Loucy (cell line): ENCODE data around the gene SPTLC1.

ENCODE experiments used
- H2AFZ ChIP-seq: fragments of 200-600 bp; sonication (generic); 2 replicates; pipeline ENCODE4 v1.6.0; 2016; ENCODE audit warnings: antibody characterized with exemption, mild to moderate bottlenecking, low read length, moderate library complexity
- H3F3A ChIP-seq: fragments of 200-600 bp; 2 replicates; pipeline ENCODE4 v1.6.0; 2016; ENCODE audit warnings: antibody characterized with exemption, low read depth, mild to moderate bottlenecking
- H3K27me3 ChIP-seq: fragments of 200-600 bp; sonication (generic); 2 replicates; pipeline ENCODE4 v1.6.1; 2014; ENCODE audit warnings: low read length, mild to moderate bottlenecking; ENCODE audit not compliant: insufficient read depth, poor library complexity, severe bottlenecking
- H3K36me3 ChIP-seq: fragments of 200-600 bp; sonication (generic); 2 replicates; pipeline ENCODE4 v1.6.1; 2016; ENCODE audit warnings: low read length; ENCODE audit not compliant: insufficient read depth
- H3K4me1 ChIP-seq: fragments of 200-600 bp; sonication (generic); 2 replicates; pipeline ENCODE4 v1.5.1; 2014; ENCODE audit warnings: low read length, mild to moderate bottlenecking; ENCODE audit not compliant: insufficient read depth, poor library complexity, severe bottlenecking
- H3K4me2 ChIP-seq: fragments of 200-600 bp; sonication (generic); 2 replicates; pipeline ENCODE4 v1.6.0; 2014; ENCODE audit warnings: antibody characterized with exemption, low read length, low read depth, mild to moderate bottlenecking; ENCODE audit not compliant: poor library complexity, severe bottlenecking
- H3K4me3 ChIP-seq: fragments of 200-600 bp; sonication (generic); 2 replicates; pipeline ENCODE4 v1.5.1; 2014; ENCODE audit warnings: low read length, mild to moderate bottlenecking, mixed read lengths; ENCODE audit not compliant: poor library complexity, severe bottlenecking
- H3K79me2 ChIP-seq: fragments of 200-600 bp; sonication (generic); 2 replicates; pipeline ENCODE4 v1.6.1; 2014; ENCODE audit warnings: low read length; ENCODE audit not compliant: insufficient read depth
- H3K9ac ChIP-seq: fragments of 200-600 bp; sonication (generic); 2 replicates; pipeline ENCODE4 v1.6.0; 2014; ENCODE audit warnings: mild to moderate bottlenecking, low read depth, low read length, moderate library complexity; ENCODE audit not compliant: poor library complexity, severe bottlenecking
- H3K9me2 ChIP-seq: fragments of 200-600 bp; sonication (generic); replicated peaks from 2 replicates; pipeline ENCODE4 v1.6.1; 2016; ENCODE audit warnings: low read depth, low read length, mixed read lengths
- H3K9me3 ChIP-seq: fragments of 200-600 bp; sonication (generic); 2 replicates; pipeline ENCODE4 v1.6.1; 2014; ENCODE audit warnings: mild to moderate bottlenecking, antibody characterized with exemption, low read length, low read depth; ENCODE audit not compliant: insufficient read depth
- H4K20me1 ChIP-seq: fragments of 200-600 bp; sonication (generic); 2 replicates; pipeline ENCODE4 v1.6.0; 2014; ENCODE audit warnings: antibody characterized with exemption, low read length, mild to moderate bottlenecking; ENCODE audit not compliant: insufficient read depth, poor library complexity, severe bottlenecking
- CTCF ChIP-seq: fragments of 200-600 bp; sonication (generic); conservative IDR thresholded peaks from 2 replicates; pipeline ENCODE4 v1.5.1; 2014; ENCODE audit warnings: mild to moderate bottlenecking, antibody characterized with exemption, low read length
- EZH2phosphoT487 ChIP-seq: fragments of 200-600 bp; IDR thresholded peaks from 2 replicates; pipeline ENCODE4 v1.6.1; 2018; ENCODE audit warnings: antibody characterized with exemption, mild to moderate bottlenecking, moderate library complexity, borderline replicate concordance

The SPTLC1 gene

GRCh38 chr9:92048924-92049625 is 66.1 kb downstream of the SPTLC1 start:
- Histone ChIP-seq H3K9ac (no peak overlapping the region), H3F3A (no peaks in the 10 kb centered on the region), H3K4me3 (no peak overlapping the region), H3K4me1 (no peaks in the 10 kb centered on the region), H3K9me2 (no peaks in the 10 kb centered on the region), H3K36me3 (peaks cover 86% of the 10 kb centered on the region; the same call in 1 of the 2 replicates), H2AFZ (no peak overlapping the region), H3K4me2 (no peak overlapping the region), H4K20me1 (no peaks in the 10 kb centered on the region), H3K79me2 (no peaks in the 10 kb centered on the region), H3K27me3 (no peaks in the 10 kb centered on the region), H3K9me3 (no peaks in the 10 kb centered on the region)
- TF ChIP-seq EZH2phosphoT487 (no peak), CTCF (no peak)

GRCh38 chr9:92047500-92047899 is 67.7 kb downstream of the SPTLC1 start:
- H2AFZ ChIP-seq = no peak overlapping the region
- H3K4me2 ChIP-seq = no peak overlapping the region
- H3F3A ChIP-seq = no peaks in the 10 kb centered on the region
- no peaks in the 10 kb centered on the region for H3K4me1 ChIP-seq
- peaks cover 5% of the 10 kb centered on the region for H3K9me3 ChIP-seq
- H3K27me3 ChIP-seq = no peaks in the 10 kb centered on the region
- TF ChIP-seq CTCF (no peak), EZH2phosphoT487 (no peak)
- no peaks in the 10 kb centered on the region for H3K9me2 ChIP-seq
- H3K79me2 ChIP-seq = no peaks in the 10 kb centered on the region
- no peak overlapping the region for H3K4me3 ChIP-seq
- peaks cover 88% of the 10 kb centered on the region for H3K36me3 ChIP-seq
- no peaks in the 10 kb centered on the region for H4K20me1 ChIP-seq
- H3K9ac ChIP-seq = no peak overlapping the region

- no peak overlapping the region for H3K9ac ChIP-seq
- TF ChIP-seq CTCF (no peak), EZH2phosphoT487 (no peak)
Observed at GRCh38 chr9:92046676-92047075, 68.5 kb downstream of the SPTLC1 start.

More at GRCh38 chr9:92046676-92047075, 68.5 kb downstream of the SPTLC1 start:
- Histone ChIP-seq H3F3A (no peaks in the 10 kb centered on the region), H3K9me2 (no peaks in the 10 kb centered on the region), H4K20me1 (no peaks in the 10 kb centered on the region), H3K4me2 (no peak overlapping the region), H3K79me2 (no peaks in the 10 kb centered on the region), H3K36me3 (peaks cover 90% of the 10 kb centered on the region), H3K27me3 (no peaks in the 10 kb centered on the region), H2AFZ (no peak overlapping the region), H3K4me3 (no peak overlapping the region), H3K4me1 (no peaks in the 10 kb centered on the region), H3K9me3 (peaks cover 13% of the 10 kb centered on the region)
